HL-60 (cell line): ENCODE measurements around the gene CIB2.

Source experiments
- POLR2AphosphoS5 ChIP-seq: IDR thresholded peaks from 2 replicates; pipeline ENCODE4 v1.6.1; 2012; ENCODE audit warnings: low read depth
- TF ChIP-seq, protein P1 (sequence below): IDR thresholded peaks from one replicate; pipeline ENCODE4 v1.5.1; 2011; ENCODE audit warnings: low read length, control low read depth, inconsistent platforms; ENCODE audit not compliant: insufficient read depth
- TF ChIP-seq, protein P2 (sequence below): IDR thresholded peaks from 2 replicates; pipeline ENCODE4 v1.6.1; 2012; ENCODE audit warnings: low read depth; ENCODE audit not compliant: insufficient replicate concordance

DNA sequence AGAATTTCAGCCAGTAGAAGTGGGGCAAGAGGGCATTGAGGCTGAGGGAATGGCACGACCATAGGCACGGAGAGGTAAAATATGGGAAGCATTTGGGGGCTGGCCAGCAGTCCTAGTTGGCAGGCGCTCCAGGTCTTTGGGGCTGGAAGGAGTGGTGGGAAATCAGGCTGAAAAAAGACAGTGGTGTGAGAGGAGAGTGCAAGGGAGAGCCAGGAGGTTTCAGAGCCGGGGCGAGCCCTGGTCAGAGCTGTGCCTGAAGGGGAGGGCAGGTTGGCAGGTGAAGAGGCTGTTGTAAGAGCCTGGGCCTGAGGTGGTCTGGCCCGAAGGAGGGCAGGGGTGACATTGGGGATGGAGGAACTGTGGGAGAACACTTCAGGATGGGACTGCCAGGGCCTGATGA is 16.3 kb upstream of the CIB2 start:
- TF ChIP-seq, protein P1, sequence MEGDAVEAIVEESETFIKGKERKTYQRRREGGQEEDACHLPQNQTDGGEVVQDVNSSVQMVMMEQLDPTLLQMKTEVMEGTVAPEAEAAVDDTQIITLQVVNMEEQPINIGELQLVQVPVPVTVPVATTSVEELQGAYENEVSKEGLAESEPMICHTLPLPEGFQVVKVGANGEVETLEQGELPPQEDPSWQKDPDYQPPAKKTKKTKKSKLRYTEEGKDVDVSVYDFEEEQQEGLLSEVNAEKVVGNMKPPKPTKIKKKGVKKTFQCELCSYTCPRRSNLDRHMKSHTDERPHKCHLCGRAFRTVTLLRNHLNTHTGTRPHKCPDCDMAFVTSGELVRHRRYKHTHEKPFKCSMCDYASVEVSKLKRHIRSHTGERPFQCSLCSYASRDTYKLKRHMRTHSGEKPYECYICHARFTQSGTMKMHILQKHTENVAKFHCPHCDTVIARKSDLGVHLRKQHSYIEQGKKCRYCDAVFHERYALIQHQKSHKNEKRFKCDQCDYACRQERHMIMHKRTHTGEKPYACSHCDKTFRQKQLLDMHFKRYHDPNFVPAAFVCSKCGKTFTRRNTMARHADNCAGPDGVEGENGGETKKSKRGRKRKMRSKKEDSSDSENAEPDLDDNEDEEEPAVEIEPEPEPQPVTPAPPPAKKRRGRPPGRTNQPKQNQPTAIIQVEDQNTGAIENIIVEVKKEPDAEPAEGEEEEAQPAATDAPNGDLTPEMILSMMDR, result no peak
- TF ChIP-seq POLR2AphosphoS5, result no peak
- TF ChIP-seq, protein P2, sequence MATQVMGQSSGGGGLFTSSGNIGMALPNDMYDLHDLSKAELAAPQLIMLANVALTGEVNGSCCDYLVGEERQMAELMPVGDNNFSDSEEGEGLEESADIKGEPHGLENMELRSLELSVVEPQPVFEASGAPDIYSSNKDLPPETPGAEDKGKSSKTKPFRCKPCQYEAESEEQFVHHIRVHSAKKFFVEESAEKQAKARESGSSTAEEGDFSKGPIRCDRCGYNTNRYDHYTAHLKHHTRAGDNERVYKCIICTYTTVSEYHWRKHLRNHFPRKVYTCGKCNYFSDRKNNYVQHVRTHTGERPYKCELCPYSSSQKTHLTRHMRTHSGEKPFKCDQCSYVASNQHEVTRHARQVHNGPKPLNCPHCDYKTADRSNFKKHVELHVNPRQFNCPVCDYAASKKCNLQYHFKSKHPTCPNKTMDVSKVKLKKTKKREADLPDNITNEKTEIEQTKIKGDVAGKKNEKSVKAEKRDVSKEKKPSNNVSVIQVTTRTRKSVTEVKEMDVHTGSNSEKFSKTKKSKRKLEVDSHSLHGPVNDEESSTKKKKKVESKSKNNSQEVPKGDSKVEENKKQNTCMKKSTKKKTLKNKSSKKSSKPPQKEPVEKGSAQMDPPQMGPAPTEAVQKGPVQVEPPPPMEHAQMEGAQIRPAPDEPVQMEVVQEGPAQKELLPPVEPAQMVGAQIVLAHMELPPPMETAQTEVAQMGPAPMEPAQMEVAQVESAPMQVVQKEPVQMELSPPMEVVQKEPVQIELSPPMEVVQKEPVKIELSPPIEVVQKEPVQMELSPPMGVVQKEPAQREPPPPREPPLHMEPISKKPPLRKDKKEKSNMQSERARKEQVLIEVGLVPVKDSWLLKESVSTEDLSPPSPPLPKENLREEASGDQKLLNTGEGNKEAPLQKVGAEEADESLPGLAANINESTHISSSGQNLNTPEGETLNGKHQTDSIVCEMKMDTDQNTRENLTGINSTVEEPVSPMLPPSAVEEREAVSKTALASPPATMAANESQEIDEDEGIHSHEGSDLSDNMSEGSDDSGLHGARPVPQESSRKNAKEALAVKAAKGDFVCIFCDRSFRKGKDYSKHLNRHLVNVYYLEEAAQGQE, result no peak
